Neuronal stem cell (in vitro differentiated cells): ENCODE measurements around the gene PCBP3.
A peak's percentile ranks its signal among the peaks of the same experiment; 100 is the strongest.

Experiments used
- DNase-seq: peaks from one replicate; pipeline ENCODE4 v3.0.0-alpha.2; 2013; ENCODE audit warnings: low spot score
- H2AFZ ChIP-seq: one replicate; pipeline ENCODE4 v1.6.1; 2013; ENCODE audit warnings: mild to moderate bottlenecking, low read length, inconsistent platforms
- H2AK5ac ChIP-seq: 2 replicates; pipeline ENCODE4 v1.6.1; 2013; ENCODE audit warnings: low read depth, mild to moderate bottlenecking, inconsistent platforms, low read length, moderate library complexity, mixed read lengths
- H2BK120ac ChIP-seq: 2 replicates; pipeline ENCODE4 v1.6.1; 2013; ENCODE audit warnings: low read depth, mild to moderate bottlenecking, inconsistent platforms, low read length, moderate library complexity, mixed read lengths
- H2BK12ac ChIP-seq: one replicate; pipeline ENCODE4 v1.6.1; 2013; ENCODE audit warnings: low read length, inconsistent platforms
- H2BK15ac ChIP-seq: 2 replicates; pipeline ENCODE4 v1.6.1; 2013; ENCODE audit warnings: mild to moderate bottlenecking, low read length, inconsistent platforms, mixed read lengths
- H2BK5ac ChIP-seq: one replicate; pipeline ENCODE4 v1.6.1; 2013; ENCODE audit warnings: inconsistent platforms, mild to moderate bottlenecking, low read length, moderate library complexity
- H3K14ac ChIP-seq: one replicate; pipeline ENCODE4 v1.6.1; 2013; ENCODE audit warnings: low read length, inconsistent platforms
- H3K18ac ChIP-seq: 2 replicates; pipeline ENCODE4 v1.6.1; 2013; ENCODE audit warnings: low read length, inconsistent platforms
- H3K23ac ChIP-seq: 2 replicates; pipeline ENCODE4 v1.6.1; 2013; ENCODE audit warnings: low read depth, mild to moderate bottlenecking, mixed read lengths, low read length, inconsistent platforms; ENCODE audit not compliant: poor library complexity
- H3K27ac ChIP-seq: replicated peaks from 3 replicates; pipeline ENCODE4 v1.5.1; 2013; ENCODE audit warnings: low read length, inconsistent platforms
- H3K27me3 ChIP-seq, 3 experiments: 2 replicates each; pipeline ENCODE4 v1.6.1; 2013; ENCODE audit warnings: low read length in 3 of 3, mild to moderate bottlenecking in 2 of 3, inconsistent platforms in 1 of 3, low read depth in 1 of 3, mixed read lengths in 1 of 3, moderate library complexity in 1 of 3; ENCODE audit not compliant: control insufficient read depth in 3 of 3, insufficient read depth in 3 of 3
- H3K36me3 ChIP-seq, 2 donors: replicated peaks in 1 of 2; 2 replicates each; pipeline ENCODE4 v1.6.1; 2013; ENCODE audit warnings: low read length in 2 of 2; ENCODE audit not compliant: control insufficient read depth in 2 of 2, insufficient read depth in 2 of 2
- H3K4ac ChIP-seq: 2 replicates; pipeline ENCODE4 v1.6.1; 2013; ENCODE audit warnings: inconsistent platforms, mild to moderate bottlenecking, low read length, moderate library complexity
- H3K4me1 ChIP-seq, 2 donors: 1 replicate in 1 of 2; 2 replicates in 1 of 2; pipeline ENCODE4 v1.6.1; 2013; ENCODE audit warnings: low read length in 2 of 2, low read depth in 1 of 2; ENCODE audit not compliant: control insufficient read depth in 2 of 2, insufficient read depth in 1 of 2
- H3K4me2 ChIP-seq: one replicate; pipeline ENCODE4 v1.6.1; 2013; ENCODE audit warnings: mild to moderate bottlenecking, low read length, inconsistent platforms; ENCODE audit not compliant: insufficient read depth, poor library complexity, severe bottlenecking
- H3K4me3 ChIP-seq, 2 donors: 2 replicates each; pipeline ENCODE4 v1.5.1; 2013; ENCODE audit warnings: low read length in 2 of 2, mild to moderate bottlenecking in 2 of 2, inconsistent platforms in 1 of 2, moderate library complexity in 1 of 2
- H3K79me1 ChIP-seq: one replicate; pipeline ENCODE4 v1.6.1; 2013; ENCODE audit warnings: low read depth, mild to moderate bottlenecking, inconsistent platforms, low read length, moderate library complexity
- H3K9ac ChIP-seq: one replicate; pipeline ENCODE4 v1.6.1; 2013; ENCODE audit warnings: mild to moderate bottlenecking, low read depth, low read length, inconsistent platforms; ENCODE audit not compliant: poor library complexity
- H3K9me3 ChIP-seq, 2 donors: replicated peaks in 1 of 2; 2 replicates each; pipeline versions ENCODE3 to v1.6.1; 2013; ENCODE audit warnings: low read length in 2 of 2, mild to moderate bottlenecking in 2 of 2, inconsistent platforms in 1 of 2, low read depth in 1 of 2, mixed read lengths in 1 of 2, moderate library complexity in 1 of 2; ENCODE audit not compliant: control insufficient read depth in 2 of 2, insufficient read depth in 1 of 2
- H4K8ac ChIP-seq: one replicate; pipeline ENCODE4 v1.6.1; 2013; ENCODE audit warnings: low read depth, mild to moderate bottlenecking, inconsistent platforms, low read length, moderate library complexity
- H4K91ac ChIP-seq: one replicate; pipeline ENCODE4 v1.6.1; 2013; ENCODE audit warnings: low read length, low read depth, mild to moderate bottlenecking, inconsistent platforms; ENCODE audit not compliant: poor library complexity
- WGBS, 2 donors: extraction: QIAGEN DNeasy Blood & Tissue Kit; methylation state at CpG; one replicate each; pipeline ENCODE4 v1.1.7; 2013; ENCODE audit warnings: missing lambda C conversion rate in 2 of 2, mixed read lengths in 1 of 2; ENCODE audit not compliant: insufficient read length in 2 of 2, insufficient replicate concordance in 1 of 2; ENCODE audit errors: extremely low coverage in 2 of 2; 5-methylcytosine and 5-hydroxymethylcytosine counted together

PCBP3 gene

GRCh38 chr21:45859041-45859761 is 215.7 kb downstream of the PCBP3 start:
- peaks cover 0 to 2% of the 10 kb centered on the region in 2 donors for H3K9me3 ChIP-seq
- no peak overlapping the region for H4K8ac ChIP-seq
- no peaks in the 10 kb centered on the region for H3K36me3 ChIP-seq
- H3K79me1 ChIP-seq = no peaks in the 10 kb centered on the region
- no peak overlapping the region for H3K14ac ChIP-seq
- peak overlapping the region; percentile 71 for H2AK5ac ChIP-seq
- peaks cover 0 to 6% (median 0%) of the 10 kb centered on the region in 3 experiments for H3K27me3 ChIP-seq
- no peak overlapping the region for H3K4ac ChIP-seq
- no peak overlapping the region for H2BK12ac ChIP-seq
- H2BK5ac ChIP-seq = no peak overlapping the region
- WGBS, 2 donors = no CpG with 5 or more reads among the region's 21 CpGs
- peak overlapping the region; percentile 84 for H3K18ac ChIP-seq
- H3K4me2 ChIP-seq = no peak overlapping the region
- no peak overlapping the region for H3K9ac ChIP-seq
- no peak for DNase-seq
- H3K4me1 ChIP-seq = peaks cover 0 to 15% of the 10 kb centered on the region in 2 donors
- no peak overlapping the region for H2BK15ac ChIP-seq
- no peak overlapping the region for H3K4me3 ChIP-seq
- H3K23ac ChIP-seq = no peak overlapping the region
- H3K27ac ChIP-seq = no peak overlapping the region
- H4K91ac ChIP-seq = no peak overlapping the region
- H2AFZ ChIP-seq = no peak overlapping the region
- H2BK120ac ChIP-seq = peak overlapping the region; percentile 11

GRCh38 chr21:45859762-45860357 is 216.3 kb downstream of the PCBP3 start:
- Histone ChIP-seq H3K79me1 (no peaks in the 10 kb centered on the region), H2BK15ac (no peak overlapping the region), H3K18ac (peak overlapping the region; percentile 32), H2BK120ac (peak overlapping the region; percentile 11), H4K91ac (no peak overlapping the region), H3K36me3 (no peaks in the 10 kb centered on the region), H2AK5ac (peak overlapping the region; percentile 50), H3K4me3 (no peak overlapping the region), H3K4me1 (peaks cover 0 to 12% of the 10 kb centered on the region in 2 donors), H2BK12ac (no peak overlapping the region), H2BK5ac (no peak overlapping the region), H3K27ac (no peak overlapping the region), H3K9me3 (peaks cover 0 to 2% of the 10 kb centered on the region in 2 donors), H3K9ac (no peak overlapping the region), H3K4ac (no peak overlapping the region), H4K8ac (no peak overlapping the region), H3K27me3 (peaks cover 0 to 10% (median 0%) of the 10 kb centered on the region in 3 experiments), H3K23ac (no peak overlapping the region), H3K14ac (no peak overlapping the region), H2AFZ (no peak overlapping the region), H3K4me2 (no peak overlapping the region)
- DNase-seq = no peak
- WGBS, 2 donors = no CpG with 5 or more reads among the region's 12 CpGs

- Histone ChIP-seq H2AFZ (no peak overlapping the region), H3K79me1 (no peaks in the 10 kb centered on the region), H3K9me3 (peaks cover 0 to 2% of the 10 kb centered on the region in 2 donors), H3K4me3 (no peak overlapping the region), H3K27ac (no peak overlapping the region), H2BK120ac (no peak overlapping the region), H2AK5ac (peak overlapping the region; percentile 79), H2BK5ac (peak overlapping the region; percentile 29), H3K23ac (peak overlapping the region; percentile 10), H3K9ac (peak overlapping the region; percentile 54), H2BK12ac (peak overlapping the region; percentile 4), H3K36me3 (no peaks in the 10 kb centered on the region), H3K4me2 (no peak overlapping the region), H4K8ac (no peak overlapping the region), H3K18ac (peak overlapping the region; percentile 60), H2BK15ac (peak overlapping the region; percentile 1), H3K4ac (peak overlapping the region; percentile 45), H3K4me1 (peaks cover 0 to 6% of the 10 kb centered on the region in 2 donors), H3K27me3 (peaks cover 0 to 10% (median 0%) of the 10 kb centered on the region in 3 experiments), H3K14ac (peak overlapping the region; percentile 42), H4K91ac (peak overlapping the region; percentile 41)
- WGBS, 2 donors = no CpG with 5 or more reads among the region's 26 CpGs
- DNase-seq = no peak
Measured at GRCh38 chr21:45860493-45861155, 217.1 kb downstream of the PCBP3 start.
